ENCODE data around the gene PJA1.

DNA sequence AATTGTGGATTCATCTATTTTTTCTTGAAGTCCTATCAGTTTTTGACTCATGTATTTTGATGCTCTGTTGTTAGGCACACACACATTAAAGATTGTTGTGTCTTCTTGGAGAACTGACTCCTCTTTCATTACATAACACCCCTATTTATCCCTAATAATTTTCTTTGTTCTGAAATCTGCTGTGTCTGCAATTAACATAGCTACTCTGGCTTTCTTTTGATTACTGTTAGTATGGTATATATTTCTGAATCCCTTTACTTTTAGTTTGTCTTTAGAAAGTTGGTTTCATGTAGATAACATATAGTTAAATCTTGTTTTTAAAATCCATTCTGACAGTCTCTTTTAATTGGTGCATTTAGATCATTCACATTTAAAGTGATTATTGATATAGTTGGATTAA, 5.1 kb upstream of the PJA1 start:
- TF ChIP-seq CTCF (IDR thresholded peaks at IDR 0.05 in 8 of 11, conservative IDR thresholded peaks at IDR 0.05 in 3 of 11) (no peak), POLR2AphosphoS5 (IDR thresholded peaks at IDR 0.05) (no peak), POLR2A (IDR thresholded peaks at IDR 0.05) (no peak)
